GM23338 (cell line): ENCODE data around the gene FILIP1. TPM values are rescaled to one million over a fixed set of nuclear protein-coding genes. Genes with fewer than 3 reads are reported as not detected.

Source experiments
- ATAC-seq: fragments of 200-7000 bp; cut with Tn5 transposase; 3 replicates; pipeline ENCODE4 v1.9.1; 2020
- DNase-seq: peaks from one replicate; pipeline ENCODE4 v3.0.0-alpha.2; 2015; ENCODE audit warnings: low spot score
- H2AFZ ChIP-seq: fragments of 200-600 bp; sonication (generic); 2 replicates; pipeline ENCODE4 v1.8.0; 2016; ENCODE audit warnings: antibody characterized with exemption, mild to moderate bottlenecking, moderate library complexity
- H3F3A ChIP-seq: fragments of 200-600 bp; sonication (generic); replicated peaks from 2 replicates; pipeline ENCODE4 v1.8.0; 2017; ENCODE audit warnings: antibody characterized with exemption, mixed run types, low read depth
- H3K27ac ChIP-seq: fragments of 200-600 bp; sonication (generic); 2 replicates; pipeline ENCODE4 v1.6.1; 2016; ENCODE audit warnings: low read depth
- H3K27me3 ChIP-seq: fragments of 200-600 bp; sonication (generic); 2 replicates; pipeline ENCODE4 v1.8.0; 2016; ENCODE audit warnings: mild to moderate bottlenecking, mixed run types, moderate library complexity; ENCODE audit not compliant: insufficient read depth
- H3K36me3 ChIP-seq: fragments of 200-600 bp; sonication (generic); 2 replicates; pipeline ENCODE4 v1.8.0; 2016; ENCODE audit warnings: mild to moderate bottlenecking; ENCODE audit not compliant: insufficient read depth
- H3K4me1 ChIP-seq: fragments of 200-600 bp; sonication (generic); 2 replicates; pipeline ENCODE4 v1.8.0; 2016; ENCODE audit warnings: mild to moderate bottlenecking, moderate library complexity; ENCODE audit not compliant: insufficient read depth
- H3K4me2 ChIP-seq: fragments of 200-600 bp; sonication (generic); 2 replicates; pipeline ENCODE4 v1.7.1; 2017; ENCODE audit warnings: mixed run types
- H3K4me3 ChIP-seq: fragments of 200-600 bp; sonication (generic); 2 replicates; pipeline ENCODE4 v1.6.1; 2016; ENCODE audit warnings: mixed run types
- H3K79me2 ChIP-seq: fragments of 200-600 bp; sonication (generic); replicated peaks from 2 replicates; pipeline ENCODE4 v1.8.0; 2017; ENCODE audit warnings: mild to moderate bottlenecking; ENCODE audit not compliant: insufficient read depth
- H3K9me2 ChIP-seq: fragments of 200-600 bp; sonication (generic); 2 replicates; pipeline ENCODE4 v1.8.0; 2017; ENCODE audit not compliant: insufficient read depth
- H4K20me1 ChIP-seq: fragments of 200-600 bp; sonication (generic); replicated peaks from 2 replicates; pipeline ENCODE4 v1.8.0; 2017; ENCODE audit warnings: mild to moderate bottlenecking; ENCODE audit not compliant: insufficient read depth
- H3K27ac Mint-ChIP-seq: 2 replicates; pipeline ENCODE4 v1.8.0; 2020; ENCODE audit warnings: inconsistent platforms, mild to moderate bottlenecking, moderate library complexity, mixed read lengths
- H3K27me3 Mint-ChIP-seq: 3 replicates; pipeline ENCODE4 v1.8.0; 2022; ENCODE audit warnings: low read depth, mild to moderate bottlenecking, moderate library complexity, mixed read lengths, inconsistent platforms; ENCODE audit not compliant: insufficient read depth, poor library complexity
- H3K36me3 Mint-ChIP-seq: 3 replicates; pipeline ENCODE4 v1.8.0; 2021; ENCODE audit warnings: low read depth, mild to moderate bottlenecking, inconsistent platforms, moderate library complexity, mixed read lengths
- H3K4me1 Mint-ChIP-seq: 3 replicates; pipeline ENCODE4 v1.8.0; 2020; ENCODE audit warnings: mild to moderate bottlenecking, inconsistent platforms, mixed read lengths
- H3K4me3 Mint-ChIP-seq: 3 replicates; pipeline ENCODE4 v1.8.0; 2021; ENCODE audit warnings: moderate library complexity, mild to moderate bottlenecking, inconsistent platforms, mixed read lengths
- H3K9me3 Mint-ChIP-seq: 3 replicates; pipeline ENCODE4 v1.8.0; 2020; ENCODE audit warnings: moderate library complexity, mild to moderate bottlenecking, inconsistent platforms, mixed read lengths
- CREB1 ChIP-seq: fragments of 250-450 bp; sonication (Bioruptor Pico); IDR thresholded peaks from 2 replicates; pipeline ENCODE4 v1.5.0; 2020; ENCODE audit warnings: low read depth, mild to moderate bottlenecking, moderate library complexity
- CTCF ChIP-seq, 2 experiments: fragments of 200-600 bp in 1 of 2; sonication (generic) in 1 of 2; conservative IDR thresholded peaks; 2 replicates each; pipeline versions ENCODE4 v1.5.1 to v1.6.1; 2016 to 2017; ENCODE audit warnings: antibody characterized with exemption in 2 of 2, low read depth in 2 of 2, mild to moderate bottlenecking in 2 of 2, moderate library complexity in 1 of 2
- ETS1 ChIP-seq: IDR thresholded peaks from 2 replicates; pipeline ENCODE4 v1.6.1; 2016; ENCODE audit warnings: antibody characterized with exemption
- EZH2 ChIP-seq: fragments of 200-600 bp; sonication (generic); IDR thresholded peaks from one replicate; pipeline ENCODE4 v1.8.0; 2017; ENCODE audit warnings: antibody characterized with exemption, mild to moderate bottlenecking, low read depth; ENCODE audit not compliant: unreplicated experiment
- EZH2phosphoT487 ChIP-seq: fragments of 200-600 bp; sonication (generic); IDR thresholded peaks from one replicate; pipeline ENCODE4 v1.8.1; 2018; ENCODE audit warnings: antibody characterized with exemption; ENCODE audit not compliant: unreplicated experiment
- JUNB ChIP-seq: IDR thresholded peaks from one replicate; pipeline ENCODE4 v1.6.1; 2016; ENCODE audit warnings: antibody characterized with exemption; ENCODE audit not compliant: unreplicated experiment
- NANOG ChIP-seq: IDR thresholded peaks from 2 replicates; pipeline ENCODE4 v1.6.1; 2016; ENCODE audit warnings: antibody characterized with exemption, borderline replicate concordance
- POLR2AphosphoS5 ChIP-seq: IDR thresholded peaks from 2 replicates; pipeline ENCODE4 v1.6.1; 2016; ENCODE audit warnings: antibody characterized with exemption, low read depth
- REST ChIP-seq: IDR thresholded peaks from one replicate; pipeline ENCODE4 v1.6.1; 2018; ENCODE audit warnings: antibody characterized with exemption; ENCODE audit not compliant: unreplicated experiment
- STAT1 ChIP-seq: IDR thresholded peaks from one replicate; pipeline ENCODE4 v1.6.1; 2016; ENCODE audit warnings: antibody characterized with exemption; ENCODE audit not compliant: unreplicated experiment
- ZNF114 ChIP-seq: fragments of 250-450 bp; sonication (Bioruptor Pico); IDR thresholded peaks from 2 replicates; pipeline ENCODE4 v1.5.0; 2020; ENCODE audit warnings: mild to moderate bottlenecking, moderate library complexity
- ZNF331 ChIP-seq: fragments of 250-450 bp; sonication (Bioruptor Pico); IDR thresholded peaks from 2 replicates; pipeline ENCODE4 v1.5.0; 2020; ENCODE audit warnings: low read depth, mild to moderate bottlenecking, moderate library complexity
- ZNF462 ChIP-seq: fragments of 250-450 bp; sonication (Bioruptor Pico); IDR thresholded peaks from 2 replicates; pipeline ENCODE4 v1.5.0; 2020; ENCODE audit warnings: mild to moderate bottlenecking, moderate library complexity
- long read RNA-seq: library from polyadenylated mRNA; unstranded; transcript quantifications from one replicate; pipeline ENCODE4 v2.0.0, GENCODE V29; 2020; ENCODE audit not compliant: unreplicated experiment
- polyA plus RNA-seq: library from polyadenylated mRNA; unstranded; fragments of >200 nt; fragmentation: Nextera tagmentation; extraction: Ambion mirVana; gene quantifications from 2 replicates; pipeline ENCODE4 v1.2.1, GENCODE V29; 2016
- total RNA-seq: library from RNA; depleted of rRNA; stranded (reverse); fragments of >200 nt; shearing (Covaris generic); gene quantifications from 2 replicates; pipeline ENCODE4 v1.2.3, GENCODE V29; 2014; rRNA removed

The FILIP1 gene
- total RNA-seq (3.4 and 3.7 TPM in 2 replicates), polyA plus RNA-seq (4.7 and 6.4 TPM in 2 replicates)
- long read RNA-seq, partial matches to known transcripts = 8 of 8 reads
- long read RNA-seq, other reads (novel, unspliced or antisense) = 0 of 8 reads

GRCh38 chr6:75493400-75494064 is at the start of gene FILIP1:
Gene FILIP1, minus strand, starts transcription at chr6:75493800. Its CDS starts 78,828 bp downstream, at chr6:75414972.
- no peak for TF ChIP-seq STAT1
- no peak for TF ChIP-seq NANOG
- TF ChIP-seq ZNF462 = no peak
- no peak for TF ChIP-seq REST
- TF ChIP-seq CTCF (conservative IDR thresholded peaks at IDR 0.05; ENCODE audit: low read depth in 2 of 2) = no peak
- TF ChIP-seq ETS1 = no peak
- TF ChIP-seq ZNF114 = no peak
- no peak for TF ChIP-seq POLR2AphosphoS5
- no peak for TF ChIP-seq JUNB
- TF ChIP-seq EZH2 = no peak
- no peak for TF ChIP-seq CREB1
- no peak for TF ChIP-seq ZNF331 (CRISPR knock-in tag)
- no peak for TF ChIP-seq EZH2phosphoT487
- Mint-ChIP-seq H3K4me1 (peaks cover 11% of the 10 kb centered on the region; the same call in 2 of the 3 replicates), H3K36me3 (no peaks in the 10 kb centered on the region), H3K27me3 (no peaks in the 10 kb centered on the region), H3K9me3 (no peaks in the 10 kb centered on the region), H3K4me3 (no peak within 1 kb of the TSS), H3K27ac (no peak within 1 kb of the TSS; the same call in 1 of the 2 replicates)
- Histone ChIP-seq H3K4me2 (no peak within 1 kb of the TSS), H3K79me2 (no peaks in the 10 kb centered on the region), H3K4me3 (no peak within 1 kb of the TSS), H3K36me3 (no peaks in the 10 kb centered on the region), H3F3A (no peaks in the 10 kb centered on the region), H4K20me1 (no peaks in the 10 kb centered on the region), H3K9me2 (no peaks in the 10 kb centered on the region), H3K27me3 (no peaks in the 10 kb centered on the region), H3K27ac (peak within 1 kb of the TSS; percentile 30; the same call in 1 of the 2 replicates), H3K4me1 (no peaks in the 10 kb centered on the region), H2AFZ (peak within 1 kb of the TSS; percentile 64; the same call in 1 of the 2 replicates)
- ATAC-seq (peak; percentile 90), DNase-seq (peak; percentile 27)
